GM12878 (cell line): ENCODE results near the gene PIK3R5. TPM values are rescaled to one million over a fixed set of nuclear protein-coding genes. Genes with fewer than 3 reads are reported as not detected.

ENCODE experiments used
- BACH1 ChIP-seq: fragments of 450-650 bp; IDR thresholded peaks from 2 replicates; pipeline ENCODE4 v1.6.1; 2017; ENCODE audit warnings: mild to moderate bottlenecking, borderline replicate concordance
- E2F8 ChIP-seq: fragments of 450-650 bp; IDR thresholded peaks from 2 replicates; pipeline ENCODE4 v1.6.1; 2018; ENCODE audit warnings: mild to moderate bottlenecking, low read depth, moderate library complexity; ENCODE audit not compliant: partially characterized antibody
- ELK1 ChIP-seq: IDR thresholded peaks from 2 replicates; pipeline ENCODE4 v1.6.1; 2012; ENCODE audit warnings: low read depth, low read length, improper control_type of control experiment
- EP300 ChIP-seq, 2 experiments: fragments of 150-350 bp in 1 of 2; IDR thresholded peaks; 2 replicates each; pipeline ENCODE4 v1.6.1; 2011 to 2012; ENCODE audit warnings: low read depth in 2 of 2, low read length in 2 of 2, borderline replicate concordance in 1 of 2, improper control_type of control experiment in 1 of 2, inconsistent platforms in 1 of 2; ENCODE audit not compliant: control insufficient read depth in 1 of 2
- EZH2 ChIP-seq: IDR thresholded peaks from 2 replicates; pipeline ENCODE4 v1.6.1; 2012; ENCODE audit warnings: low read depth, mild to moderate bottlenecking, control low read depth, inconsistent platforms, low read length, borderline replicate concordance; ENCODE audit not compliant: control insufficient read depth
- HCFC1 ChIP-seq: fragments of 150-350 bp; IDR thresholded peaks from 2 replicates; pipeline ENCODE4 v1.6.1; 2014; ENCODE audit warnings: low read length
- KAT2A ChIP-seq: conservative IDR thresholded peaks from 2 replicates; pipeline ENCODE4 v1.6.1; 2011; ENCODE audit warnings: low read depth, low read length; ENCODE audit not compliant: control insufficient read depth
- LARP7 ChIP-seq: fragments of 450-650 bp; IDR thresholded peaks from 2 replicates; pipeline ENCODE4 v1.6.1; 2017; ENCODE audit warnings: mild to moderate bottlenecking
- NFIC ChIP-seq: IDR thresholded peaks from 2 replicates; pipeline ENCODE4 v1.6.1; 2012; ENCODE audit warnings: low read depth, mild to moderate bottlenecking, inconsistent platforms, low read length, moderate library complexity
- SMARCA5 ChIP-seq: fragments of 450-650 bp; IDR thresholded peaks from 2 replicates; pipeline ENCODE4 v1.6.1; 2017; ENCODE audit warnings: mild to moderate bottlenecking
- SREBF1 ChIP-seq: IDR thresholded peaks from 2 replicates; pipeline ENCODE4 v1.6.1; 2012; ENCODE audit warnings: mild to moderate bottlenecking, low read length
- SREBF2 ChIP-seq: IDR thresholded peaks from 2 replicates; pipeline ENCODE4 v1.6.1; 2012; ENCODE audit warnings: mild to moderate bottlenecking, low read length
- STAT1 ChIP-seq: fragments of 450-650 bp; conservative IDR thresholded peaks from 2 replicates; pipeline ENCODE4 v1.6.1; 2014; ENCODE audit warnings: antibody characterized with exemption, mild to moderate bottlenecking
- TCF12 ChIP-seq: IDR thresholded peaks from 2 replicates; pipeline ENCODE4 v1.6.1; 2011; ENCODE audit warnings: low read depth, mild to moderate bottlenecking, low read length
- TCF7 ChIP-seq: IDR thresholded peaks from 2 replicates; pipeline ENCODE4 v1.6.1; 2014; ENCODE audit warnings: antibody characterized with exemption, borderline replicate concordance
- YY1 ChIP-seq: IDR thresholded peaks from 2 replicates; pipeline ENCODE4 v1.6.1; 2011; ENCODE audit warnings: low read depth, mild to moderate bottlenecking, low read length
- ZBED1 ChIP-seq: IDR thresholded peaks from 2 replicates; pipeline ENCODE4 v1.6.1; 2016; ENCODE audit warnings: borderline replicate concordance
- ZNF384 ChIP-seq: IDR thresholded peaks from 2 replicates; pipeline ENCODE4 v1.6.1; 2012; ENCODE audit warnings: low read depth, mild to moderate bottlenecking, low read length, improper control_type of control experiment, borderline replicate concordance
- ZSCAN29 ChIP-seq: fragments of 450-650 bp; IDR thresholded peaks from 2 replicates; pipeline ENCODE4 v1.6.1; 2017; ENCODE audit warnings: mild to moderate bottlenecking, moderate library complexity
- polyA plus RNA-seq, 11 experiments: library from polyadenylated mRNA; depleted of rRNA in 4 of 11; unstranded in 6 of 11; stranded (reverse) in 5 of 11; fragments of >200 nt; fragmentation: Nextera tagmentation in 4 of 11; fragmentation: Illumina TruSeq in 1 of 11; extraction: Ambion mirVana in 4 of 11; extraction: Trizol in 1 of 11; gene quantifications; 1 replicate in 1 of 11; 2 replicates in 10 of 11; pipeline versions ENCODE4 v1.2.1 to v1.2.3, GENCODE V29; 2011 to 2016; ENCODE audit warnings: inconsistent platforms in 2 of 11, missing spikeins in 2 of 11, low read depth in 1 of 11
- total RNA-seq, 4 experiments: library from RNA; depleted of rRNA in 3 of 4; stranded (reverse); fragments of >200 nt in 3 of 4; fragmentation: Illumina TruSeq in 1 of 4; extraction: Trizol in 1 of 4; gene quantifications; 2 replicates each; pipeline versions ENCODE4 v1.2.1 to v1.2.3, GENCODE V29; 2013 to 2021

Gene PIK3R5
- total and polyA plus RNA-seq, 10 of the 15 experiments (the other 5 are each of a cell fraction or from before 2014, with no cell fraction given), result 9.5 to 50.8 (median 35.5) TPM

- no peak for TF ChIP-seq SREBF1
- TF ChIP-seq ZBED1, result no peak
- TF ChIP-seq ZNF384, result peak; percentile 70; the same call in 1 of the 2 replicates
- TF ChIP-seq TCF7, result no peak
- no peak for TF ChIP-seq KAT2A
- no peak for TF ChIP-seq LARP7
- TF ChIP-seq SMARCA5, result peak; percentile 48; the same call in 1 of the 2 replicates
- no peak for TF ChIP-seq E2F8
- 0 out of 2 replicates have a peak, but pooled peaks have one; percentile 24 for TF ChIP-seq BACH1
- no peak for TF ChIP-seq ELK1
- TF ChIP-seq ZSCAN29, result no peak
- no peak for TF ChIP-seq EP300 (IDR thresholded peaks at IDR 0.05; ENCODE audit: borderline replicate concordance in 1 of 2, control insufficient read depth in 1 of 2, low read depth in 2 of 2, low read length in 2 of 2)
- TF ChIP-seq HCFC1, result no peak
- TF ChIP-seq NFIC, result no peak
- peak; percentile 93 for TF ChIP-seq TCF12
- TF ChIP-seq STAT1, result no peak
- TF ChIP-seq YY1, result no peak
- TF ChIP-seq SREBF2, result no peak
- TF ChIP-seq EZH2, result no peak
Observed at GRCh38 chr17:8965394-8966168, at the start of gene PIK3R5 (continued).
